RWPE1 (cell line): ENCODE measurements around the gene TMEM170B.

Source experiments
- CTCF ChIA-PET: fragments of 350-600 bp; sonication (Branson Sonifier 250); formaldehyde crosslinking; extraction: SDS; loops from one replicate; lab custom pipeline; 2021; lab: Yijun Ruan, JAX
- POLR2A ChIA-PET: fragments of 400-600 bp; formaldehyde crosslinking; extraction: SDS; loops from one replicate; lab custom pipeline; 2020; ENCODE audit warnings: antibody characterized with exemption; ENCODE audit not compliant: low non-redundant PET; lab: Yijun Ruan, JAX
- DNase-seq: peaks from one replicate; pipeline ENCODE4 v3.0.0; 2012; ENCODE audit warnings: low spot score
- H3K27ac ChIP-seq: fragments of 450-650 bp; 2 replicates; pipeline ENCODE4 v1.5.1; 2017
- CTCF ChIP-seq: fragments of 450-650 bp; conservative IDR thresholded peaks from 2 replicates; pipeline ENCODE4 v1.5.1; 2017; ENCODE audit warnings: low read depth, mild to moderate bottlenecking

Gene TMEM170B

GRCh38 chr6:11606332-11606731 is 68.8 kb downstream of the TMEM170B start:
- POLR2A ChIA-PET: no interaction called here
- no peak for DNase-seq
- H3K27ac ChIP-seq: no peak overlapping the region
- CTCF ChIA-PET: interaction anchor here (1.0 kb wide), 1 partner anchor 635 kb away, joined by 3 read pairs; no protein-coding TSS in a partner anchor
- TF ChIP-seq CTCF: no peak

GRCh38 chr6:11607383-11607782 is 69.8 kb downstream of the TMEM170B start:
- POLR2A ChIA-PET: no interaction called here
- DNase-seq: no peak
- TF ChIP-seq CTCF: no peak
- CTCF ChIA-PET: interaction anchor here (0.5 kb wide), 1 partner anchor 794 kb away, joined by 3 read pairs; no protein-coding TSS in a partner anchor
- no peak overlapping the region for H3K27ac ChIP-seq

GRCh38 chr6:11608600-11609323 is 71.2 kb downstream of the TMEM170B start:
- ChIA-PET POLR2A (no interaction called here), CTCF (interaction anchor here (0.6 kb wide), 1 partner anchor 1480 kb away, joined by 3 read pairs; no protein-coding TSS in a partner anchor)
- no peak overlapping the region for H3K27ac ChIP-seq
- no peak for DNase-seq
- TF ChIP-seq CTCF: no peak

- no peak overlapping the region for H3K27ac ChIP-seq
- no peak for DNase-seq
- ChIA-PET CTCF (interaction anchor here (0.6 to 1.2 kb wide), 3 partner anchors 9 to 1749 kb away, joined by 3 to 4 read pairs (median 3); no protein-coding TSS in a partner anchor), POLR2A (no interaction called here)
- no peak for TF ChIP-seq CTCF
These were observed 71.9 kb downstream of the TMEM170B start for GRCh38 chr6:11609324-11610071.

GRCh38 chr6:11613336-11613735 is 75.8 kb downstream of the TMEM170B start:
- no peak overlapping the region for H3K27ac ChIP-seq
- ChIA-PET CTCF (no interaction called here), POLR2A (no interaction called here)
- no peak for TF ChIP-seq CTCF
- DNase-seq: no peak

- POLR2A ChIA-PET: no interaction called here
- TF ChIP-seq CTCF: no peak
- no peak overlapping the region for H3K27ac ChIP-seq
- CTCF ChIA-PET: interaction anchor here (0.6 kb wide), 1 partner anchor 542 kb away, joined by 3 read pairs; no protein-coding TSS in a partner anchor
- DNase-seq: peak; percentile 34
These were observed 76.3 kb downstream of the TMEM170B start for GRCh38 chr6:11613858-11614257.
